ENCODE data around the gene DENND1A.

DNA sequence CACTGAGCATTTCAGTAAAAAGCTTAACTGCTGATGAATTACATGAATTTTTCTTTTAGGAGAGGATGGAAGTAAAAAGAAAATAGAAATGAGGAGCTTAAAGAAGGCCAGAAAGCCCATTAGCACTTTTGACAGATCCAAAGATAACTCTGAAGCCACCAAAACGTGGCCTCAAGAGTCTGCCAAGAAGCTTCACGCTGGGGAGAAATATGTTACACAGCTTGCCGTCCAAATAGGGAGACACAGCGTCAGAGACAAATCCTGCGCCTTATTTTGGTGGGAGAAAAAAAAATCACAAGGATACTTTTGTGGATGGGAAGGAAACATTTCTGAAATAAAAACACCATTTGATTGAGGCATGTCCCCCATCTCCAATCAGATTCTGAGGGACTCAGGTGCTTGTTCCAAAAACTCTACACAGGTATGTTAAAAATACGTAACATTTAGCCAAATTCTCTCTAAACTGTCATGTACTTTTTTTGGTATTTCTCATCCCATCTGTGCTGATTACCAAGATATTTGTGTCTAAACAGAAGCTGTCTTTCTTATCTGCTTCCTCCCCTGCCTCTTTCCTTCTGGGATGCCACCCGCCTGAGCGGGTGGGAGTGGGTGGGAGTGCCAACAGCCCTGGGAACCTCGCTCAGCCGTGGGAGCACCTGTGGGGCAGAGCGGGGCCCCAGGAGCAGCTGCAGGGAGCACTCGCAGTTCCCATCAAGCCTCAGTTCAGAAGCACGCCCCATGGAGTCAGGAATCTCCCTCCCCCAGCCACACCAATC, 275.5 kb downstream of the DENND1A start:
- TF ChIP-seq, protein P1, sequence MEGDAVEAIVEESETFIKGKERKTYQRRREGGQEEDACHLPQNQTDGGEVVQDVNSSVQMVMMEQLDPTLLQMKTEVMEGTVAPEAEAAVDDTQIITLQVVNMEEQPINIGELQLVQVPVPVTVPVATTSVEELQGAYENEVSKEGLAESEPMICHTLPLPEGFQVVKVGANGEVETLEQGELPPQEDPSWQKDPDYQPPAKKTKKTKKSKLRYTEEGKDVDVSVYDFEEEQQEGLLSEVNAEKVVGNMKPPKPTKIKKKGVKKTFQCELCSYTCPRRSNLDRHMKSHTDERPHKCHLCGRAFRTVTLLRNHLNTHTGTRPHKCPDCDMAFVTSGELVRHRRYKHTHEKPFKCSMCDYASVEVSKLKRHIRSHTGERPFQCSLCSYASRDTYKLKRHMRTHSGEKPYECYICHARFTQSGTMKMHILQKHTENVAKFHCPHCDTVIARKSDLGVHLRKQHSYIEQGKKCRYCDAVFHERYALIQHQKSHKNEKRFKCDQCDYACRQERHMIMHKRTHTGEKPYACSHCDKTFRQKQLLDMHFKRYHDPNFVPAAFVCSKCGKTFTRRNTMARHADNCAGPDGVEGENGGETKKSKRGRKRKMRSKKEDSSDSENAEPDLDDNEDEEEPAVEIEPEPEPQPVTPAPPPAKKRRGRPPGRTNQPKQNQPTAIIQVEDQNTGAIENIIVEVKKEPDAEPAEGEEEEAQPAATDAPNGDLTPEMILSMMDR (IDR thresholded peaks at IDR 0.05): no peak
- no peak for TF ChIP-seq POLR2A (IDR thresholded peaks at IDR 0.05)

Data from adrenal gland (tissue), 5 donors.